ENCODE results near the gene EEFSEC.

EEFSEC gene

DNA sequence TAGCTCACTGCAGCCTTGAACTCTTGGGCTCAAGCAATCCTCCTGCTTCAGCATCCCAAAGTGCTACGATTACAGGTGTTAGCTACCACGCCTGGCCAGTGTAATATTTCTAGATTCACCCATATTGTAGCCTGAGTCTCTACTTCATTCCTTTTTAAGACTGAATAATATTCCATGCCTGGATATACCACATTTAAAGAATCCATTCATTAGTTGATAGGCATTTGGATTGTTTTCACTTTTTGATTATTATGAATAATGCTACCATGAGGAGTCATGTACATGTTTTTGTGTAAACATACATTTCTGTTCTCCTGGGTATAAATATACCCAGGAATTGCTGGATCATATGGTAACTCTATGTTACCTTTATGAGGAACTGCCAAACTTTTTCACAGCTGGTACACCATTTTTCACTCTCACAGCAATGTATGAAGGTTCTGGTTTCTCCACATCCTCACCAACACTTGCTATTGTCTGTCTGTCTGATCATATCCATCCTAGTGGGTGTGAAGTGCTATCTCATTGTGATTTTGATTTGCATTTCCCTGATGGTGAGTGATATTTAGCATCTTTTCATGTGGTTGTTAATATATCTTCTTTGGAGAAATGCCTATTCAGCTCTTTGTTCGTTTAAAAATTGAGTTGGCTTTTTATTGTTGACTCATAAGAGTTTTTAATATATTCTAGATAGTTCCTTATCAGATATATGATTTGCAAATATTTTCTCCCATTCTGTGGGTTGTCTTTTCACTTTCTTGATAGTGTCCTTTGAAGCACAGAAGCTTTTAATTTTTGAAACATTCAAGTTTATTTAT, 32.6 kb downstream of the EEFSEC start:
- DNase-seq (ENCODE audit: low spot score) = no peak

DNA sequence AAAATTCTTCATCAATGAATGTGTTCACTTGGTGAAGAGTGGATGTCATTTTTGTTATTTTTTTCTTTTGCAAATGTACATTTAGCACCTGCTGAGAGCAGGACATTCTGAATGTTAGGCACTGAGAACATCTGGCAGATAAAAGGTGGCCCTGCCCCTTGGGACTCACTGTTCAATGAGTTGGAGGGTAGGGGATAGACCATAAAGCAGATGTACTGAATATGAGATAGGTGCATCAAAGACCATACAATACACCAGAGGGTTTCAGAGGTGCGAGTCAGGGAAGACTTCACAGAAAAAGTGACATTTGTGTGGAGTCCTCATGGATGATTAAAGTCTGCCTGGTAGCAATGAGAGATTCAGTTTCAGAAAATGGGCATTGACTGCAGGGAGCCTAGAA, 34.2 kb downstream of the EEFSEC start:
- DNase-seq (ENCODE audit: low spot score) = no peak

GRCh38 chr3:128188326-128188725, 35.0 kb downstream of the EEFSEC start:
- no peak for DNase-seq (ENCODE audit: low spot score)

GRCh38 chr3:128188956-128189355, 35.7 kb downstream of the EEFSEC start:
- no peak for DNase-seq (ENCODE audit: low spot score)

- DNase-seq (ENCODE audit: low spot score) = no peak
These were observed 37.2 kb downstream of the EEFSEC start for GRCh38 chr3:128190501-128190900.

DNA sequence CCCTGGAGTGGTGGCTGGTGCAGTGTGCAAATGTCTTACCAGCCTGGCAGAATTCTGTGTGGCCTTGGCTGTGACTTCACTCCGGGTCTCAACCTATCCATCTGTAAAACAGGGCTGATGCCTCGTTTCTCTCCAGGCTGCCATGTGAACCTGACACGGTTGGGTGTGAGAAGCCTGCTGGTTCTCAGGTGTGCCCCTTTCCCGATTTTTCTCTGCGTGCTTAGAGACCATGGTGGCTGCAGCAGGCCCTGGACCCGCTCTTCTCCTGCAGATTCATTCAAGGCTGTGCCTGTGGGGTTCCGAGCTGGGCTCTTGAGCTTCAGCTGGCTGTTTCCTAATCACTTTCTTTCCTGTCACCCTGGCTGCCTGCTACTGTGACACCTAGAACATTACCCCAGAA, 38.9 kb downstream of the EEFSEC start:
- DNase-seq (ENCODE audit: low spot score) = no peak

GRCh38 chr3:128193168-128193567, 39.9 kb downstream of the EEFSEC start:
- no peak for DNase-seq (ENCODE audit: low spot score)

GRCh38 chr3:128194843-128195242, 41.6 kb downstream of the EEFSEC start:
- no peak for DNase-seq (ENCODE audit: low spot score)

DNA sequence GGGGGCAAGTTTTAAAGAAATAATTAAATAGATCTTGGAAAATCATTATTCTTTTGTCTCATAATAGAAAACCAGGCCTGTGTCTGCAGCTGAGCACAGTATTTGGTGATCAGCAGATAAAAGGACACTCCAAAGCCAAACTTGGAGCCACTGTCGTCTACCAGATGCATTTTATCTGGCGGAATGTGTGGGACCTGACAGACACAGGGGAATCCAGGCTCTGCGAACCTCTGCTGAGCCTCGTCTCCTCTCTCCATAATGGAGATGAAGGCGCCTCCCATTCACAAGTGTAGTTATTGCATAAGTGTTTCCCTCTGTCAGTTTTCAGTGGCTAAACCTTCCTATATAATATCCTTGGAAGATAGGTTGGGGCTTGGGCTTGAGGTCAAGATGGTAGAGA, 42.1 kb downstream of the EEFSEC start:
- DNase-seq (ENCODE audit: low spot score) = no peak

GRCh38 chr3:128195802-128196201, 42.5 kb downstream of the EEFSEC start:
- DNase-seq (ENCODE audit: low spot score) = no peak

GRCh38 chr3:128196647-128197046, 43.4 kb downstream of the EEFSEC start:
- DNase-seq (ENCODE audit: low spot score) = no peak

GRCh38 chr3:128197855-128198254, 44.6 kb downstream of the EEFSEC start:
- no peak for DNase-seq (ENCODE audit: low spot score)

DNA sequence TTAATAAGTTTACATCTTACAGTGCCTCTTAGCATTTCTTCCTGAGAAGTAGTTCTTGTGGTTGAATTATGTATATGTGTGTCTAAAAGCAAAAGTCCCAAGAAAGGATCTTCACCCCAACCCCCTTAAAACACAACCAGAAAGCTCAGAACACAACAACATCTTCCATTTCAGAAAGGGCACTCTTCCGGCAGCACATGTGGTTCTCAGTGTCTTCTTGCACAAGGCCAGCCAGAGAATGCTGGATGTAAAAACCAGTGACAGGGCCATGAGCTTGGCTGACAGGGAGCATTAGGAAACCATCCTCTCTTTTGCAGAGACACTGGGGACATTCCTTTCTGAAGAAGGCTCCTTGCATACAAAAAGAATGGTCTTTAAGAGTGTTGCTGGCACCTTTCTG, 45.0 kb downstream of the EEFSEC start:
- no peak for DNase-seq (ENCODE audit: low spot score)

DNA sequence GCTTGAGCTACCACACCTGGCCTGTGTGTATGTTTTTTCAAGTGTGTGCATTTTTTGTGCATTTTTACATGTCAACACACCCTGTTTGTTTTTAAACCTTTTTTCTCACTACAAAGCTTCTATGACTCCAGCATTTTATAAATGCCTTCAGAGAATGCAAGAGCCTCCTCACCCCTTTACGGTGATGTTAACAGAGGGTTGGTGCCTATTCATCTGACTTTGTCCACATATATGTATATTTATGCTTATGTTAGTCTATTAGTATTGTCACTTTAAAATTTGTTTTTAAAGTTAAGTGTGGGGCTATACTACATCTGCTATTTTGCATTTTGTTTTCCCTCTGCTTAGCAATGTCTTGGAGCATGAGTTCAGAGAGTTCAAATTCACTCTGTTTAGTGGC, 45.8 kb downstream of the EEFSEC start:
- DNase-seq (ENCODE audit: low spot score) = no peak

DNA sequence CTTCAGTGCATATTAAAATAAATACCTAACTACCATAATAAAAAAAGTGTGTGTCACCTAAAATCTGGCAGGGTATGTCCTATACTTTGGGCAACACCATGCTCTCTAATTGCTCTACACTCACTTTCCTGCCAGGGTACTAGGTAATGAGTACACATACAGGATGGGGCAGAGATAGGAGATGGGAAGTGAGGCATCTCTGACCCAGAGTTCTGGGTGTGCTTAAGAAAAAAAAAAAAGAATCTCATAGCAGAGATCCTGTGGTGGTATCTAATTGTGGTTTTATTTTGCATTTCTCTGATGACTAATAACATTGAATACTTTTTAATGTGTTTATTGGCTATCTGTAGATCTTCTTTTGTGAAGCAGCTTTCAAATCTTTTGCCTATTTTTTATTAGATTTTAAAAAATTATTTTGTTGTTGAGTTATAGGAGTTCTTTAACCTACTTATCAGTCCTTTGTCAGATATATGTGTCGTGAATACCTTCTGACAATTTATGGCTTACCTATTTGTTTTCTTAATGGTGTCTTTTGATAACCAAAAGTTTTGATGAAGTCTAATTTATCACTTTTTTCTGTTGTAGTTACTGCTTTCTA, 48.0 kb downstream of the EEFSEC start:
- DNase-seq (ENCODE audit: low spot score) = no peak

GRCh38 chr3:128203169-128203568, 49.9 kb downstream of the EEFSEC start:
- DNase-seq (ENCODE audit: low spot score) = no peak

DNA sequence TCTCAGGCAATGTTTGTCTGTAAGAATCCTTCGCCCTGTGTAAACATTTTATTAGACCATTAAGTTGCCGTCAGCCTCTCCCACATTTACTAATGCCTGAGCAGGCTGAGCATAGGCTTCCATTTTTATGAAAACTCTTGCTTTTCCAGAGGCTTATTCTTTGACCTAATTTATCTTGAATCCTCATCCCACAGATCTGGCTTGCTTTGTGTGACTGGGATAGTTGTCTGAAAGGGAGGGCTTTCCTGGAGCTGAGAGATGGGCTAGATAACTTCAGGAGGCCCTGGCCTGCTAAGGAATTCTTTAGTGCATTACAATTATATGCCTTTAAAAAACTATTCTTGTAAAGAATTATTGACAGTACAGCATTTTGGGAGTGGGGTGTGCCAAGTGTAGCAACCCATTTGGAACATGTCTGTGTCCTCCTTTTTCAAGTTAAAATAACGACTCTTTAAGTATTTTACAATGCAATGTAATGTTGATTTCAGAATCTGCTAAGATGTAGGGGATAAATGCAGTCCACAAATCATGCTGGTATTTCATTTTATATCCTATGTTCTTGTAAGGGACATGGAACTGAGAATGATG, 52.4 kb downstream of the EEFSEC start:
- DNase-seq (ENCODE audit: low spot score) = no peak

- no peak for DNase-seq (ENCODE audit: low spot score)
These were observed 54.7 kb downstream of the EEFSEC start for GRCh38 chr3:128207951-128208350.

- no peak for DNase-seq (ENCODE audit: low spot score)
These were observed 57.4 kb downstream of the EEFSEC start for GRCh38 chr3:128210711-128211110.

DNA sequence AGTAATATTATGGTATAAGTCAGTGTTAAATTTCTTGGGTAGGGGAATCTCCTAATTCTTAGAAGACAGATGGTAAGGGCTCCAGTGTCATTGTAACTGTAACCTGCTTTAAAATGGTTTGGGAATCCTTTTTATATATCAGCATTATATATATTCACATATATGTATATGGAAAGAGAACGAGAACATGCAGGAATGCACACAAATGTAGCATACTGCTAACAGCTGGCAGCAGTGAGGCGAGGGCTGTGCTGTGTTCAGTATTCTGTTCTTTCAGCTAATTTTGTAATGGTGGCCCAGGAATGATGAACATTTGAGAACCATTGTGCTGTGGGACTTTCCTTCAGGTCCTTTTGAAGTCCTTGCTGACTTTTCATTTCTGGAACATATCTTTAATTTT, 60.8 kb downstream of the EEFSEC start:
- DNase-seq (ENCODE audit: low spot score) = no peak

DNA sequence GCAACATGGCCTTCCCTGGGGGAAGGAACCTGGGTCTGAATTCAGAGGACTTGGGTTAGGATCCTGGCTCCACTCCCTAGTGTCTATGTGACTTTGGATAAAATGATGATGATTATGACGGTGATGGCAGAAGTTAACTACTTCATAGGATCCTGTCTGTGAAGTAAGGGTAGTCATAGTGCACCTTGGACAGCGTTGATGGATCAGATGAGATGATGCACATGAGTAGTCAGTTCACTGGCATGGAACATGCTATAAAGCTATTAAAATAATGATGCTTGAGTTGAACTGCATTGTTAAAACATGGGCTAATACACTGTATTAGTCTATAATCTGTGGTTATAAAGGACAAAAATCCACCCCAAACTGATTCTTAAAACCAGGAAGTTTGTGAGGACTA, 62.0 kb downstream of the EEFSEC start:
- DNase-seq (ENCODE audit: low spot score) = no peak

- no peak for DNase-seq (ENCODE audit: low spot score)
These were observed 62.7 kb downstream of the EEFSEC start for GRCh38 chr3:128215800-128216495.

All from GM03348 (cell line).